GM19397 (cell line): Measurements from ENCODE around the gene HOXD8.

Source experiments
- ATAC-seq: cut with Tn5 transposase; IDR thresholded peaks from one replicate; pipeline ENCODE4 v1.9.1; 2021; ENCODE audit warnings: mild to moderate bottlenecking, moderate library complexity; ENCODE audit not compliant: unreplicated experiment

Gene HOXD8

GRCh38 chr2:176157499-176158185, 28.1 kb downstream of the HOXD8 start:
- ATAC-seq, result no peak

GRCh38 chr2:176158186-176158591, 28.7 kb downstream of the HOXD8 start:
- no peak for ATAC-seq

- no peak for ATAC-seq
Measured at GRCh38 chr2:176158855-176159662, 29.6 kb downstream of the HOXD8 start.

DNA sequence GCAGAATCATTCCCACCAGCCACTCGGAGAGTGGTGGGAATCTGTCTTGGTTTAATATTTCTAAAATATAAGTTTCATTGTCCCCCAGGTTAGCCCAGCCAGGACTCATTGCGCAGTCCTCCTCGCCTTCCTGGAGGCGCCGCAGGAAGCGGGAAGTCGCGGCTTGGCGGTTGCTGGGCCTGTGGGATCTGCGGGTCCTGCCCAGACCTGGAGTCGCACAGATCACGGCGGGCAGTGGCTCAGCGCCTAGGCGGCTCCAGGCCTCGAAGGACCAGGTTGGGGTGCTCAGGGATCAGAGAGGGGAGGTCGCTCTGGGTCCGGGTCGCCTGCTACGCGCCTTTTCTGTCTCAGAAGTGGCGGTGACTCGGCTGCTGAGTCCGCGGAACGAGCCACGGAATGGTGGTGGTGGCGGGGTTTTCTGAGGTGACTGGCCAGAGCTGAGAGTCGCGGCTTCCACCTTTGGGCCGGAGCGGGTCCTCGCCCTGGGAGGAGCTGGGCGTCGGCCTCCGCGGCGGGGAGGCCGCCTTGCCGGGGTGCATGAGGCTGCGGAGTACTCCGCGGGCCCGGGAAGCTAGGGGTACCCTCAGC, 30.3 kb downstream of the HOXD8 start:
- ATAC-seq, result no peak

- no peak for ATAC-seq
Measured at GRCh38 chr2:176160251-176160985, 30.9 kb downstream of the HOXD8 start.

DNA sequence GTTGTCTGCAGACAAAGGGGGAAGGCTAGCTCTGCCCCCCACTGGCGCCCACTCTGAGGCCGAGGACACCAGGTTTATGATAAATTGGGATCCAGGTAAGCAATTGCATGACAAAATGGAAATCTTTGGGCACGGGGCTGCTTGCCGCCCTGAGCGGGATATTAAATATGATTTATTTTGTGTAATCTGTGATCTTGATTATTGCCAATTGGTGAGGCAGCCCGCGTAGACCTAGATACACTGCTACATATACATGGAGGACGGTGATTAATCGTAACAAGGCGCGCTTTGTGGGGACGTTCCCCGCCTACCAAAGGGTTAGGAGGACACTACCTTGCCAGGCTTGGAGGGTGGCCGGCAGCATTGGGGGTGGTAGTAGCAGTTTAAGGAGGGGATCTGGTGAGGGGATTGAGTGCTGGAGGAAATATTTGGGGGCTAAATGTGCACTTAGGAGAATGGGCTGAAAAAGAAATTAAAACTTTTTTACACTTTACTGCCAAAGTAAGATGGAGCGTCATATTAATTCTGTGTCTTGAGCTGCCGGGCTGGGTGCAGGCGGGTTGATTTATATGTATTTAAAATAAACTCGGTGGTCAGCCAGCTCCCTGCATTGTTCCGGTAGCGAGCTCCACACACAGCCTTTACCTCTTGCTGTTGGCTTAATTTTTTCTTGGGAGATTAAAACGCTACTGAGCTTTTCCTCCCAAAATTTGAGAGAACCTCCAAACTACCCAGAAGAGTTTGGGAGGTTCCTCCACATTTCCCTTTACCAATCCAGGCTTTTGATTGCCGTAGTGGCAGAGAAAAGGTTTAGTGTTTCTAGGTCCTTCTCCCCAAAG, 31.7 kb downstream of the HOXD8 start:
- no peak for ATAC-seq

- no peak for ATAC-seq
Measured at GRCh38 chr2:176161825-176162626, 32.5 kb downstream of the HOXD8 start.

DNA sequence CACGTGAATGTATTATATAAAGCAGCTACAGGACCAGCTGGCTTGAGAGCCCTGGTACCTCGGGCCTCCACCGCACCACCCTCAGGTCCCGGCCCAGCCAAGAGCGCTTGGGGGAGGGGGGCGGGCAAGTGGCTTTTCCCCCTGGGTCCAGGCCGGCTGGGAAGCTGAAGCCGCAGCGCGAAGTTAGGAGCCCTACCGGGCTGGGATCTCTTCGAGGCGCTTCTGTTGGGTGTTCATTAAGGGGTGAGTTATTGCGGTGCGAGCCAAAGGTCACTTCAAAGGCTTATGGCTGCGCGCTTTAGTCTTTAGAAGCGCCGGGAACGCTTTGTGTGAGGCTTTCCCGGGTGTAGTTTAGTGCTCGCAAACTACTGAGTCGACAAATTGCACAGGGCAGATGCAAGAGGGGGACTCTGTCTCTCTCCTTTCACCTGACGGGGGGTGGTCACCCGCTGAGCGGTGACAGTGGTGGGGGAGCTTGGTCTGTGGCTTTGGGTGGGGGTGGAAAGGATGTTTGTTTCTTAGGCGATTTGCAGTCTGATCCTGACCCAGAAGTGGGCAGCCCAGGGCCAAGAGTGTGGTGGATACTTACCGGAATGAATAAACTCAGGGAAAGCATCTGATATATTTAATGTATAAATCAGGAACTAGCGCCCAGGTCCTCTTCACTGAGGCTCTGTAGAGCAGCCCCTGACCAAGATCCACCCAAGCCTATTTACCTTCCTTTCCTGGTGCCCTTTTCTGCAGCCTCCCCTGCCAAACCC, 33.6 kb downstream of the HOXD8 start:
- ATAC-seq, result no peak

DNA sequence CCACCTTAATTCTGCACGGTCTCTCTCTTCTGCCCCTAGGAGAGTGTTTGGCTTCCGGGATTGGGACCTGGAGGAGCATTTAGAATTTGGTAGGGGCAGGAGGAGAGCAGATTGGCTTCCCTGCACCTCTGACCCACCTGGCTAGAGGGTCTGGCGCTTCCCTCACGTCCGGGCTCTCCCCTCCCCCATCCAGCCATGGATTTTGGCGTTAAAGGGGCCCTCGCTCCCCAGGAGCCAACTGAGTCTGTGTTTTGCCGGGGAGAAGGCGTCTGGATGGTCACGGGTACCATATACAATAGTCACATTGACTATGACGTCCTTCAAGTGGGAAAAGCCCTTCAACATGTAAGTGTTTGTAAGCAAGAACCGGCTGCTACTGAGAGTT, 34.2 kb downstream of the HOXD8 start:
- no peak for ATAC-seq

DNA sequence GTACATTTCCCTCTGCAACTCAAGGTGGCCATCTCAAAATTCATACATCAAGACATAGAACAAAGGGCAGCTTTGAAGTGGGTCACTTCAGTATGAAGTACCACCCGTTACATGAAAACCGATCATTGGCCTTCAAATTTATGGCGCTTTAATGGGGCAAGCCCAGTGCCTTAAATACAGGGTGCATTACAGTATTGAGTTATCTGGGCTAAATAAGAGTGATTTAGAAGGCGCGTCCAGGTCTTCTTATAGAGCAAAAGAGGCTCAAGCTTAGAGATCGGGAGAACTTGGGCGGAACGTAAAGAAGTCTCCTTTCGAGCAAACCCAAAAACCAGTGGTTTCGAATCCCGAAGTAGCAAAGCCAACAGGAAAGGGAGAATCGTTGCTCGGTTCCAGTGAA, 34.7 kb downstream of the HOXD8 start:
- no peak for ATAC-seq

DNA sequence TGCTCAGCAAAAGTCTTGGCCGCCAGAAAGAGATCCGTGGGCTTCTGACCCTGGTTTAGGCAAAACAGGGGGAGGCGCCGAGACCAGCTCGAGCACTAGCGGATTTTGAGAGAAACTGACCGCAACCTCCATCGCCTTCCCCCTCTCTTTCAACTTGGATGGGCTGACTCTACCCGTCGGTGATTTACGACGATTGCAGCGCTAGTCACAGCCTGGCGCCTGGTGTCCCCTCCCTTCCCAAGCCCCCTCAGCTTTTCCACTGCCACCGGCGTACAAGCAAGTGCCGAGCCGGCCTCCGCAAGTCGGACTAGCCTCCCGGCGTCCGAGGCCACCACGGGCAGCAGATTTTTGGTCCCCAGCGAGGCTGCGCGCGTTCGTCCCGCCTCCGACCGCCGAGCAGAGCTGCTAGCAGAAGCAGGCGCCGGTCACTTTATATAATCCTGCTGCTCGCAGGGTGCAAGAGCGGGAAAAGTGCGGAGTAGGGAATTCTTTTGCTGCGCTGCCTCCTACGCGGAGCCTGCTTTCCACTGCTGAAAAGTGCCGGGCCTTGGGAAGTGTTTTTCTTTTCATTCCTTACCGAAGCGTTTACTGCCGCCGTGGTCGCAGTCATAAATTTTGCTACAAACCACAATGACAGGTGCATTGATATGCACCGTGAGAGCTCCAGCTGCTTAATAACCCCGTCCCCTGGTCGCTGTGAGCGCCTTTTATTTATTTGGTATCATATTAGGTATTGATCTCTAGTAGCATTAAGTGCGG, 35.3 kb downstream of the HOXD8 start:
- ATAC-seq, result no peak

GRCh38 chr2:176165370-176166050, 36.0 kb downstream of the HOXD8 start:
- ATAC-seq, result no peak

DNA sequence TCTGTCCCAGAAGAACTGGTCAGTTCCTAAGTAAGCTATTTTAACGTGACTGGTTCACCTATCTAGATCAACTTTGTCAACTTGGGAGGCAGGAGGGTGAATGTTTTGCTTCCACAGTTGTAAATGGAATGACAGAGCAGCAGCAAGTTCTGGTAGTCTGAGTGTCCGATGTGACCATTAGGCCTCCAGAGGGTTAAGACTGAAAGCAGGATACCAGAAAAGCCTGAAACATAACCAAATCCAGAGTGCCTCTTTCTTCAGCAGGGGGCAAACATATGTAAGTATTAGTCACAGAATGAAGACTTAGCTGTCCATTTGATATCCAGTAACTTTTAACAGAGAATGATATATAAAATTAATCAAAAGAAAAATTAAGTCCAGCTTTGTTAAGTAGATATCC, 36.8 kb downstream of the HOXD8 start:
- no peak for ATAC-seq

- ATAC-seq, result no peak
Measured at GRCh38 chr2:176167398-176167797, 37.9 kb downstream of the HOXD8 start.

- no peak for ATAC-seq
Measured at GRCh38 chr2:176169181-176169580, 39.7 kb downstream of the HOXD8 start.

DNA sequence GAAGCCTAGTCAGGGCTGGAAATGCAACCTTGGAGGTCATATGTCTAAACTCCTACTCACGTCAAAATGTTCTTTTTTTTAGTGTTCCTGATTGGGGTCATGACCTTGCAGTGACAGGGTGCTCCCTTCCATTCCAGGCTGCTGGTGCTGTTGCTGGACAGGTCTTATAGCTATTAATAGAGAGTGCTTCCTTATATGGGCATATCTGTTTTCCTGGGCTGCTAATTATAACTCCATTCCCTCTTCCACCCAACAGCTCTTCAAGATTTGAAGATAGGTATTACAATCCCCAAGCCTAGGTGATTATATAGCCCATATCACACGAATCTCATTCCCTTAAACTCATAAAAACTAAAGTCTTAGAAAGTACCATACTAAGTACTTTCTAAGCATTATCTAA, 40.2 kb downstream of the HOXD8 start:
- ATAC-seq, result no peak

DNA sequence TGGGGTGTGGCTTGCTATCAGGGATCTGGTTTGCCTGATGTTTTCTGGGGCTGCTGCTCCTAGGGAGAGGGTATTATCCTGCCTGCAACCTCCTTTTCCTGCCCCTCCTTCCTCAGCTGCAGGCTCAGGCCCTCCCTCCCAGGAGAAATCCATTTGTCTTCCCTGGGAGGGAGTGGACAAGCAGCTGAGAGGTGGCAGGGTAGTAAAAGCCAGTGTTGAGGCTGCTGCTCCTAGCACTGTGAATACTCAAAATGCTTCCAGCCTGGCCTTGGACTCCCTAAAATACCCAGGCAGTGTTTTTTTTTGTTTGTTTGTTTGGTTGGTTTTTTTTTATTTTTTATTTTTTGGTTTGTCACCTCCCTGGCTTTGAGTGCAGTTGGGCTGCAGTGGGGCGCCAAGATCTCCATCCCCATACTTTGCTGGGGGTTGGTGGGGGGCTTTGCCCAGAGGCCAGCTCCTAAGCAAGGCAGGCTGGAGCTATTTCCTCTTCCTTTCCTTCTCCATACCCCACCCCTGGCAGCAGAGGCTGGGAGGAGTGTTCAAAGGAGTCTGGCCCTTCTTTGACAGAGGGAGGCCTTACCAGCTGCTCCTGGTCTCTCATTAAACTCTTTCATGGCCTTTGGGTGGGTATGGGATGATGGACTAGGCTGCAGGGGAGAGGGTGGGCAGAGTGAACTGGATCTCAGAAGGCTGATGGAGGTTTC, 41.2 kb downstream of the HOXD8 start:
- ATAC-seq, result no peak
